AG04450 (cell line): ENCODE results near the gene FTH1. TPM values are rescaled to one million over a fixed set of nuclear protein-coding genes. Genes with fewer than 3 reads are reported as not detected.

ENCODE experiments used
- CTCF ChIA-PET: fragments of 300-600, 350-600 bp; formaldehyde crosslinking; extraction: SDS; loops from one replicate; lab custom pipeline; 2022; ENCODE audit warnings: antibody characterized with exemption, inconsistent platforms; lab: Charles Lee
- POLR2A ChIA-PET: fragments of 350-600 bp; formaldehyde crosslinking; extraction: SDS; loops from one replicate; lab custom pipeline; 2021; ENCODE audit warnings: antibody characterized with exemption, inconsistent platforms; lab: Yijun Ruan, JAX
- DNase-seq: peaks from one replicate; pipeline ENCODE4 v3.0.0-alpha.2; 2011; ENCODE audit warnings: low read depth, low spot score
- H3K27ac ChIP-seq: one replicate; pipeline ENCODE4 v1.5.1; 2012; ENCODE audit warnings: low read depth, low read length, control low read depth
- H3K27me3 ChIP-seq: one replicate; pipeline ENCODE4 v1.6.0; 2012; ENCODE audit warnings: low read length; ENCODE audit not compliant: control insufficient read depth, insufficient read depth
- H3K4me3 ChIP-seq: 2 replicates; pipeline ENCODE4 v1.5.1; 2011; ENCODE audit warnings: mild to moderate bottlenecking, low read depth, low read length, control low read depth
- H3K9me3 ChIP-seq: 2 replicates; pipeline ENCODE4 v1.5.1; 2012; ENCODE audit warnings: low read length; ENCODE audit not compliant: control insufficient read depth, insufficient read depth
- CTCF ChIP-seq: IDR thresholded peaks from 2 replicates; pipeline ENCODE4 v1.5.1; 2011; ENCODE audit warnings: low read depth, low read length, control low read depth, inconsistent platforms
- polyA plus RNA-seq: library from polyadenylated mRNA; depleted of rRNA; stranded (reverse); fragments of >200 nt; gene quantifications from 2 replicates; pipeline ENCODE4 v1.2.3, GENCODE V29; 2011

FTH1 gene
- polyA plus RNA-seq, 1 experiment, result 3,294 TPM

DNA sequence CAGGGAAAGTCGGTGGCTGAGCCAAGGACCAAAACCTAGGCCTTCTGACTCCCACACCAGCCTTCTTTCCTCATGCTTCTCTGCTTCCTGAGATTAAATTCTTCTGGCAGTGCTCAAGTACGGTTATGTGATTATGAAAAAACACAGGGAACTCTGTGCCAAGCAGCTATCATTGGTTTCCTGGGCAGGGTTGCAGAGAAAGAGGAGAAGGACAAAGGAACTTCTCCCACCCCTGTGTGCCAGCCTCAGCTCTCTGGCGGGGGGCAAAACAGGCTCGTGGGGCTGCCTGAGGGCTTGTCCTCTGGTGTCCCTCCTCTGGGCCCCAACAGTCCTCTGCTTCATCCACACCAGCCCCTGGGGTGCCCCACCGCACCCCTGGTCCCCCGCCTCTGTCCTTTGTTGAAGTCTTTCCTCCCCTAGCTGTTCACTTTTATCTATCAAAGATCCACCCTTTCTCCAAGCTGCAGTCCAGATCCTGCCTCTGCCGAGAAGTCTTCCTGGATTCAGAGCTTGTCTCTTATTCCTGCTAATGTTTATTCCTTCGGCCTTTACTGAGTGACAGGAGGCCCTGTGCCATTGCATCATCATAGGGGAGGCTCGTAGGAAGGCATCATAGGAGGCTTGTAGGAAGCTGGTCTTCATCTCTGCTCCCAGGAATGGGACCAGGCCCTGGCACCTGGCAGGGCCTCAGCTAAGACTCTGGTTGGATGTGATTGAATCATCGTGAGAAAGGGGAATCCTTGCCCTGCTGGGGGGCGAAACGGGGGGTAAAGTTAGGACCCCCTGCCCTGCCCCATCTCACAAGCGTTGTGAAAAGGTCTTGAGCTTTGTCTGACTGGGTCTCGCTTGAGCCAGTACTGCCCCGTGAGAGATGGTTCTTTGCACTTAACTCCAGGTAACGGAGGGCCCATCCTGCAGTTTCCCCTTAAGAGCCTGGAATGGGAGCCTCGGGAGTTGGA is 11.5 kb upstream of the FTH1 start:
- no peak for DNase-seq
- H3K9me3 ChIP-seq, result no peaks in the 10 kb centered on the region
- H3K27ac ChIP-seq, result peak overlapping the region; percentile 70
- no peak for TF ChIP-seq CTCF
- no peak overlapping the region for H3K4me3 ChIP-seq
- CTCF ChIA-PET, result interaction anchor here (0.7 to 2.1 kb wide), 5 partner anchors 10 to 129 kb away, joined by 3 to 9 read pairs (median 3); no protein-coding TSS in a partner anchor
- POLR2A ChIA-PET, result interaction anchor here (1.4 to 2.8 kb wide), 2 partner anchors 11 to 16 kb away, joined by 6 to 12 read pairs; partner anchors contain the start of gene FTH1
- H3K27me3 ChIP-seq, result no peaks in the 10 kb centered on the region

- Histone ChIP-seq H3K27me3 (no peaks in the 10 kb centered on the region), H3K4me3 (no peak overlapping the region), H3K27ac (no peak overlapping the region), H3K9me3 (no peaks in the 10 kb centered on the region)
- no peak for DNase-seq
- TF ChIP-seq CTCF, result no peak
- ChIA-PET POLR2A (interaction anchor here (2.8 kb wide), 1 partner anchor 9 kb away, joined by 12 read pairs; the partner anchor contains the start of gene FTH1), CTCF (interaction anchor here (0.7 to 2.4 kb wide), 2 partner anchors 29 to 105 kb away, joined by 3 to 14 read pairs; no protein-coding TSS in a partner anchor)
These were observed 9.5 kb upstream of the FTH1 start for GRCh38 chr11:61976813-61977475.

- CTCF ChIA-PET, result interaction anchor here (0.7 to 2.4 kb wide), 2 partner anchors 29 to 105 kb away, joined by 3 to 14 read pairs; no protein-coding TSS in a partner anchor
These were observed 9.0 kb upstream of the FTH1 start for GRCh38 chr11:61976420-61976800.

GRCh38 chr11:61975638-61976419 is 8.4 kb upstream of the FTH1 start:
- TF ChIP-seq CTCF, result no peak
- Histone ChIP-seq H3K27me3 (no peaks in the 10 kb centered on the region), H3K9me3 (no peaks in the 10 kb centered on the region), H3K27ac (no peak overlapping the region), H3K4me3 (no peak overlapping the region)
- ChIA-PET CTCF (interaction anchor here (2.4 kb wide), 1 partner anchor 106 kb away, joined by 14 read pairs; no protein-coding TSS in a partner anchor), POLR2A (interaction anchor here (1.0 kb wide), 1 partner anchor 21 kb away, joined by 5 read pairs; no protein-coding TSS in a partner anchor)
- DNase-seq, result no peak

More at GRCh38 chr11:61976420-61976800, 9.0 kb upstream of the FTH1 start:
- POLR2A ChIA-PET, result interaction anchor here (1.0 kb wide), 1 partner anchor 21 kb away, joined by 5 read pairs; no protein-coding TSS in a partner anchor
- Histone ChIP-seq H3K27me3 (no peaks in the 10 kb centered on the region), H3K27ac (no peak overlapping the region), H3K4me3 (no peak overlapping the region), H3K9me3 (no peaks in the 10 kb centered on the region)
- no peak for TF ChIP-seq CTCF
- no peak for DNase-seq
